ENCODE measurements around the gene DAGLB.

- TF ChIP-seq CTCF (IDR thresholded peaks at IDR 0.05) (no peak), POLR2A (IDR thresholded peaks at IDR 0.05) (no peak), POLR2AphosphoS5 (IDR thresholded peaks at IDR 0.05) (no peak)
Observed at GRCh38 chr7:6385110-6385781, 62.5 kb downstream of the DAGLB start.
